C1 segment of cervical spinal cord (tissue), 14 donors: Measurements from ENCODE around the gene RFX8.
"Not testable (repeated sequence)": the region's sequence is repeated elsewhere in the genome, so short reads cannot be mapped to it uniquely, and the experiment has no call there.

ENCODE experiments used
- DNase-seq, 14 donors: peaks; one replicate each; lab custom pipeline; 2025; lab: John Stamatoyannopoulos, UW

RFX8 gene

GRCh38 chr2:101440127-101440738 is 34.7 kb downstream of the RFX8 start:
- no peak for DNase-seq

- DNase-seq: no peak
These were observed 35.2 kb downstream of the RFX8 start for GRCh38 chr2:101439716-101440115.

DNA sequence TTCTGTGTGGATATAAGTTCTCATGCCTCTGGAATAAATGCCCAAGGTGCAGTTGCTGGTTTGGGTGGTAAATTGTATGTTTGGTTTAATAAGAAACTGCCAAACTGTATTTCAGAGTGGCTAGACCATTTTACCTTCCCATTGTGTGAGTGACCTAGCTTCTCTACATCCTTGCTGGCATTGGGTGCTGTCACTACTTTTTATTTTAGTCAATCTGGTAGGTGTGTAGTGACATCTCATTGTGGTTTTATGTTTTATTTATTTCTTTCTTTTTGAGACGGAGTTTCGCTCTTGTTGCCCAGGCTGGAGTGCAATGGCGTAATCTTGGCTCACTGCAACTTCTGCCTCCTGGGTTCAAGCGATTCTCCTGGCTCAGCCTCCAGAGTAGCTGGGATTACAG is 36.4 kb downstream of the RFX8 start:
- DNase-seq: not testable (repeated sequence)

- peak in 1 of 14 donors; percentile 6 for DNase-seq
These were observed 39.7 kb downstream of the RFX8 start for GRCh38 chr2:101435001-101435862.

GRCh38 chr2:101433465-101433864 is 41.4 kb downstream of the RFX8 start:
- no peak for DNase-seq

DNA sequence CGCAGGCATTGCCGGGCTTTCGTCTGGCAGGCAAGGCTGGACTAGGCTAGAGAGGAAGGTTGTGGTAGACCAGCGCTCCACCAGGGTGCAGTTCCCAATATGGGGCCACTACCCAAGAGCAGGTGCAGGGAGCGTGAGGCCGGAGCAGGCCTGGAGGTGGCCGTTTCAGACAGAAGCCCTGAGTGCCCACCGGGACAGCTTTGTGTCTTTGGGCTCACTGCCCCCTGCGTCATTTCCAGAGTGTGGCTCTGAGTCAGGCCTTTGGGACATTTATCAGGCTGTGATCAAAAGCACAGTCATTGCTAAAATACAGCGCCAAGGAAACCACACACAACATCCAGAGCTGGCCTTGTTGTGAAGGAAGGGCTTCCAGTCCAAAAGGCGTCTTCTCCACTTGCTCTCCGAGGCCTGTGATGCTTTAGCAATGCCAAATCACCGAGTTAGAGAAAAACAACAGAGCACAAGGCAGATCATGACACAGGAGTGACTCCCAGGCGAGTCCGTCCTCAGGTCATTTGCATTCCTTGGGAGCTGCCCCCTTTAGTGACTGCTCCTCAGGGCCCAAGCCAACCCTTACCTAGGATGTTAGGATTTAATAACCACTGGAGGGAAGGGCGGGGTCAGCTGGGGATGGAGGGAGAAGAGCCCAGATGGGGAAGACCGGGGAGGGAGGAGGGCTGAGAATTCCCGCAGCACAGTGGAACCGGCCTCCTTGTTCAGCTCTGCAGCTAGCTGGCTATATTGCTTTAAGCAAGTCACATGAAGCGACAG is 42.3 kb downstream of the RFX8 start:
- peak in 1 of 14 donors; percentile 61 for DNase-seq

DNA sequence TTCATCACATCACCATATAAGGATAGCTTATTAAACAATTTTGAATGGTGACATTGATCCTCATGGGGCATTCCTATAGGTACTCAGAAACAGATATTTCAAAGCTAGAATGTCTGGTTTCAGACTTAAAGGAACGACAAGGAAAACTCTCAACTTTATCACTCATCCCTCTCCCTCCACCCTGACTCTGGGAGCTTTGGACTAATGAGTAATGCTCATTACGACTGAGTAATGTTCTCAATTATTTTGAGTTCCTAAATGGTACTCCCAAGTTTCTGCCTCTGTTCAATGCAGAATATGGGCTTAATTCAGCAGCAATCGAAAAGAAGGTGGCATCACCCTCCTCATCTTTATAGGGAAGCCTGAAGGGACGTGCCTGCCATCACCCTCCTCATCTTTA is 43.4 kb downstream of the RFX8 start:
- DNase-seq: no peak

- no peak for DNase-seq
These were observed 44.8 kb downstream of the RFX8 start for GRCh38 chr2:101430156-101430555.

DNA sequence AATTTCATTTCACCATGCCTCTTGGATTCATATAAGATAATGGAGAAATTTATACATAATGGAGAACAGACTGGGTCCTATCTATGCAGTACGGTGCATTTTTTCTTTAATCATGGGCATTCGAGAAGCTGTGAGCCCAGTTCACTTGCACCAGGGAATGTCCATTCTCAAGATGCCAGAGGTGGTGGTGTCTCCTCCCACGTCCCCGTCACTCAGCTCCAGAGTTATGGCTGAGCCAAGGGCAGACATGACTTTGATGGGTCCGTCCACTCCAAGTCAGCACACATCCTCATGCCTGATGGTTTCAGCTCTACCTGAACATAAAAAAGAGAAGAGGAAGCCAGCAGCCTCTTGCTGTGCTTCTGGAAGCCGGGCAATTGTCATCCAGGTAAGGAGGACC is 45.5 kb downstream of the RFX8 start:
- no peak for DNase-seq

DNA sequence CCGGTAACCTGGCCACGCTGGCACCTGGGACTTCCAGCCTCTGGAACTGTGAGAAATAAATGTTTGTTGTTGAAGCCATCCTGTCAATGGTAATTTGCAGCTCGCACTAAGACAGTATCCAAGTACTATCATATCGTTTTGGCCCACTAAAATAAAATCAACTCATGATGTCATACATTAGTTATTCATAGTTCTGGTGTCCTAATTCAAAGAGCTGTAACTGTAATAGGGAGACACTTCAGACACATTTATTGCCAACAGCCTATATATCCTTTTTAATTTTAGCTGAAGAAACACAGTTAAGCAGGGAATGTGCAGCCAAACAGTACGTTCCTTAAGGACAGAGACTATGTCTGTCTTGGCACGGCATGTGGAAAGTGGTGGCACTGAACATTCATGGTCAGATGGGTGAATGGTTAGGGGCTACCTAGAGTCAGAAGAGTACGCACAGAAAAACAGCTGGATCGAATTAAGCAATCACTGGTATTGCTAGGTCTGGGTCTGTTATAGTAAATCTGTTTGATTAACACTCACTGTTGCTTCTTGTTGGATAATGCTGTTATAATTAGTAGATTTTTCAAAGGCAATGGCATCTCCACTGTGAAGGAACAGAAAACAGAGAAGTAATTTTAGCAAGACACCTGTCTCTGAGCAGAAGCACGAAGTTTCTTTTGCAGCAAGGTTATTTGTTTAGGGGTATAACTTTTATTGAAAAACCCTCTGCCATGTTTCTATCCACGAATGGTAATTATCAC is 46.3 kb downstream of the RFX8 start:
- no peak for DNase-seq

DNA sequence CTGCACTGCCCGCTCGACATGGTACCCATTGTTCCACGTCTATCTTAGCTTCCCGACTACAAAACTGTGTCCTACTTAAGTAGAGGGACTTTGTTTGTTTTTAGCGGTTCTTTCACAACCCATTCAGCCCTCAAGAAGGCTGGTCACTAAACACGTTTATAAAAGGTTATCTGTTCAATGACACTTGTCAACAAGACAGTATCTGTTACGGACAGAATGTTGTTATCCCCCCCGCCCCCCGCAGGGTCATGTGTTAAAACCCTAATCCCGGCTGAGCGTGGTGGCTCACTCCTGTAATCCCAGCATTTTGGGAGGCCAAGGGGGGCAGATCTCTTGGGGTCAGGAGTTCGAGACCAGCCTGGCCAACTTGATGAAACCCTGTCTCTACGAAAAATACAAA is 47.2 kb downstream of the RFX8 start:
- DNase-seq: no peak

DNA sequence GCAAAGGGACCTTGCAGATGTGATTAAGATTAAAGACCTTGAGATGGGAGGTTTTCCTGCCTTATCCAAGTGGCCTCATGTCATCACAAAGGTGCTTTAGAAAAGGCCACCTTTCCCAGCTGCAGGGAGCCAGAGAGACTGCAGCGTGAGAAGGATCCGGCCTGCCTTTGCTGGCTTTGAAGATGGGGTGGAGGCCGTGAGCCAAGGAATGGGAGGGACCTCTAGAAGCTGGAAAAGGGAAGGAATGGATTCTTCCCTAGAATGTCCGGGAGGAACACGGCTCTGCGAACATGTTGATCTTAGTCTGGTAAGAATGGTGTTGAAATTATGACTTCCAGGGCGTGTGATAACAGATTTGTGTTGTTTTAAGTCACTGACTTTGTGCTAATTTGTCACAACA is 47.7 kb downstream of the RFX8 start:
- no peak for DNase-seq

- no peak for DNase-seq
These were observed 48.1 kb downstream of the RFX8 start for GRCh38 chr2:101426822-101427221.

DNA sequence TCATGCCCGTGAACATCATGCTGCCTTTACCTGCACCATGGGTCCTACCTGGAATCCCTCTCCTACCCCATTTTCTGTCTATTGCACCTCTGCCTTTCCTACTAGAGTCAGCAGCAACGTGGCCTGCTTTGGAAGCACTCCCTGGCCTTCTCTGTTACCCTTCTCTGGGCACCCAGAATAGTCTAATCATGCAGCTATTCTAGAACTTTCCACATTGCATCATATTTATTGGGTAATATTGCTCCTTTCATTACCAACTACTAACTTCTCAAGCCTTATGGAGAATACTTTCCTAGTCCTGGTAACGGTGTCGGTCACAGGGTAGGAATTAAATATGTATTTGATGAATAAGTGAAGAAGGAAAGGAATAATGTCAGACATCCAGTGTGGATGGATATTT is 54.3 kb downstream of the RFX8 start:
- DNase-seq: no peak

DNA sequence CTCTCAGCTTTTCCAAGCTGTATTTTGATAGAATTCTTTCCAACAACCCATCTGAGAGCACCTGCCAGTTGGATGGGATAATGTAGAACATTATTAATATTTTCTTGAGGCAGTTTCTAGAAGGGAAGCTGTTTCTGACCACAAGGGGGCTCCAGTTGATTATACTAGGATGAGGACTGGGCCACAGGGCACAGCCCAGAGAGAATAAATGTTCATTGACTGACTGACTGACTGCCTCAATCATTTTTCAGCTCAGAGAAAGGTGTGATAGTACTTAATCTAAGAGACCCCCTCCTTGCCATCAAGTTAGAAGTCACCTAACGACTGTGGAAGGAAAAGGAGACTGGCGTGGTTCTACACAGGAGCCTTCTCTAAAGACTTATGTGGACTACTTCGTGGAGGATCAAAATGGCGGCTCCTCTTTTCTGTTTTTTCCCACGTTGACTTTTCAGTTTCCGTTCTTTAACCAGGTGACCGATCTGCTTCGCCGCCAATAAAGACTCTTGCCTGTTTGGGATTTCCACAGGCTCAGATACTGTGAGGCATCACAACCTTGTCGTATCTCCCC is 55.7 kb downstream of the RFX8 start:
- DNase-seq: peak in 1 of 14 donors; percentile 8

- no peak for DNase-seq
These were observed 56.3 kb downstream of the RFX8 start for GRCh38 chr2:101418460-101419095.

DNA sequence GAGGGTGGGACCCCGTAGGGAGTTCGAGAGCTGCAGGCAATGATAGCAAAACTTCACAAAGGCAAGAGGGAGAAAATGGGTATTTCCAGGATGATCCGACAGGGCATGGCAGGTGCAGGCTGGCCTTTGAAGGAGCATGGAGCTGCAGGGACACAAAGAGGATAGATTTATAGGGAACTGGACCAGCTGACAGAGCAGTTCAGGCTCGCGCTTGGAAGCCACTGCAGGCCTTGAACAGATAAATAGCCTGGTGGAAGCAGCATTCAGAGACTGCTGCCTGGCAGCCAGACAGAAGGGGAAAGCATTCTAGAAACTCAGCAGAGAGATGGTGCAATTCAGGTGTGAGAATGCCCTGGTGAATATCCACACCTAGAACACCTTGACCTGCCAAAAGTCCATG is 58.3 kb downstream of the RFX8 start:
- DNase-seq: no peak

DNA sequence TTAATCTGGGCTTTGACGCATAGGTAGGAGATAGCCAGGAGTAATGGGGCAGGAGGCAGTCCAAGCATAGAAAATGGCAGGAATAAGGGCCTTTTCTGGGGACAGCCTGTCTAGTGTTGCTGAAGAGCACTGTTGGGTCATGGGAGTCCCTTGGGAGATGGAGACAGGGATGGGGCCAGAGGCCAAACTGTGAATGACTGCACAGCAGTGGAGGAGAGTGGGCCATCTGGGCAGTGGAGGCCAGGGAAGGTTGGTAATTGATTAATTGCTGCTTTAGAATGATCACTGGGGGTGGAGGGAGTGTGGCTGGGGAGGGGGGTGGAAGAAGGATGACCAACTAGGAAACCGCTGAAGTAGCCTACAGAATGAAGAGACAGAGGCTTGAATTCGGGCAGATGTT is 59.0 kb downstream of the RFX8 start:
- no peak for DNase-seq

- no peak for DNase-seq
These were observed 59.7 kb downstream of the RFX8 start for GRCh38 chr2:101415220-101415619.

GRCh38 chr2:101412092-101412694 is 62.7 kb downstream of the RFX8 start:
- DNase-seq: no peak
